ENCODE results near the gene PIEZO2.

DNA sequence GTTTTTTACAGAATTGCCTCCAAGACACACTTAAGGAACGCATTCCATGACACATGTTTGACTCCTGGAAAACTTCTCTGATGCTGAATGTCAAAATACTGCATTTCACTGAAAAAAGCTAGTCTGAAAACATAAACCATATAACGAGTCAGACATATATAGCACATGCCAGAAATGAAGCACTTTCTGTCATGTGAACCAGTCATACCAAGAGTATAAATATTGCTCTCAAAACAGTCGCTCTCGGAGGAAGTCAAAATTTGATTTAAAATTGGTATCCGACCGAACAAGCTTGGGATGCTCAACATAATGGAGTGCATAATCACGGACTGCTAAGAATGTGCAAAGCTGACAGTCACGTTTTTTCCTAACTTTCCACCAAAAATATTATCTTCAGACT, 115.9 kb downstream of the PIEZO2 start:
- TF ChIP-seq, protein P1, sequence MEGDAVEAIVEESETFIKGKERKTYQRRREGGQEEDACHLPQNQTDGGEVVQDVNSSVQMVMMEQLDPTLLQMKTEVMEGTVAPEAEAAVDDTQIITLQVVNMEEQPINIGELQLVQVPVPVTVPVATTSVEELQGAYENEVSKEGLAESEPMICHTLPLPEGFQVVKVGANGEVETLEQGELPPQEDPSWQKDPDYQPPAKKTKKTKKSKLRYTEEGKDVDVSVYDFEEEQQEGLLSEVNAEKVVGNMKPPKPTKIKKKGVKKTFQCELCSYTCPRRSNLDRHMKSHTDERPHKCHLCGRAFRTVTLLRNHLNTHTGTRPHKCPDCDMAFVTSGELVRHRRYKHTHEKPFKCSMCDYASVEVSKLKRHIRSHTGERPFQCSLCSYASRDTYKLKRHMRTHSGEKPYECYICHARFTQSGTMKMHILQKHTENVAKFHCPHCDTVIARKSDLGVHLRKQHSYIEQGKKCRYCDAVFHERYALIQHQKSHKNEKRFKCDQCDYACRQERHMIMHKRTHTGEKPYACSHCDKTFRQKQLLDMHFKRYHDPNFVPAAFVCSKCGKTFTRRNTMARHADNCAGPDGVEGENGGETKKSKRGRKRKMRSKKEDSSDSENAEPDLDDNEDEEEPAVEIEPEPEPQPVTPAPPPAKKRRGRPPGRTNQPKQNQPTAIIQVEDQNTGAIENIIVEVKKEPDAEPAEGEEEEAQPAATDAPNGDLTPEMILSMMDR (IDR thresholded peaks at IDR 0.05 in 8 of 11, conservative IDR thresholded peaks at IDR 0.05 in 3 of 11), result no peak
- no peak for TF ChIP-seq POLR2A (IDR thresholded peaks at IDR 0.05)
- TF ChIP-seq POLR2AphosphoS5 (IDR thresholded peaks at IDR 0.05), result no peak

All from spleen (tissue), 7 donors.